Smooth muscle cell (in vitro differentiated cells): Measurements from ENCODE around the gene PWWP2A. TPM values are rescaled to one million over a fixed set of nuclear protein-coding genes. Genes with fewer than 3 reads are reported as not detected.

ENCODE experiments used
- DNase-seq: peaks from one replicate; lab custom pipeline; 2025; ENCODE audit not compliant: unreplicated experiment; lab: John Stamatoyannopoulos, UW
- H2AFZ ChIP-seq: fragments of 200-600 bp; sonication (generic); 2 replicates; pipeline ENCODE4 v1.6.0; 2016; ENCODE audit warnings: antibody characterized with exemption, low read depth, mild to moderate bottlenecking
- H3F3A ChIP-seq: fragments of 200-600 bp; sonication (generic); 2 replicates; pipeline ENCODE4 v1.6.0; 2017; ENCODE audit warnings: antibody characterized with exemption, low read depth
- H3K27ac ChIP-seq: fragments of 200-600 bp; sonication (generic); 2 replicates; pipeline ENCODE4 v1.5.1; 2016; ENCODE audit warnings: low read depth, mild to moderate bottlenecking
- H3K27me3 ChIP-seq: fragments of 200-600 bp; sonication (generic); 2 replicates; pipeline ENCODE4 v1.6.1; 2016; ENCODE audit warnings: low read depth, mild to moderate bottlenecking
- H3K36me3 ChIP-seq: fragments of 200-600 bp; sonication (generic); 2 replicates; pipeline ENCODE4 v1.5.1; 2016; ENCODE audit warnings: low read depth
- H3K4me1 ChIP-seq: fragments of 200-600 bp; sonication (generic); 2 replicates; pipeline ENCODE4 v1.5.1; 2016; ENCODE audit warnings: low read depth
- H3K4me2 ChIP-seq: fragments of 200-600 bp; sonication (generic); 2 replicates; pipeline ENCODE4 v1.6.0; 2016; ENCODE audit warnings: mild to moderate bottlenecking
- H3K4me3 ChIP-seq: fragments of 200-600 bp; sonication (generic); 2 replicates; pipeline ENCODE4 v1.5.1; 2016; ENCODE audit warnings: mild to moderate bottlenecking
- H3K79me2 ChIP-seq: fragments of 200-600 bp; sonication (generic); 2 replicates; pipeline ENCODE4 v1.6.0; 2016; ENCODE audit warnings: low read depth, mild to moderate bottlenecking
- H3K9ac ChIP-seq: fragments of 200-600 bp; sonication (generic); 2 replicates; pipeline ENCODE4 v1.6.0; 2016; ENCODE audit warnings: low read depth
- H3K9me3 ChIP-seq: fragments of 200-600 bp; sonication (generic); replicated peaks from 2 replicates; pipeline ENCODE4 v1.5.1; 2016; ENCODE audit warnings: low read depth
- H4K20me1 ChIP-seq: fragments of 200-600 bp; sonication (generic); 2 replicates; pipeline ENCODE4 v1.6.0; 2016; ENCODE audit warnings: low read depth
- WGBS: methylation state at CpG from one replicate; pipeline ENCODE4 v1.1.7; 2016; ENCODE audit warnings: low lambda C conversion rate; 5-methylcytosine and 5-hydroxymethylcytosine counted together
- polyA plus RNA-seq: library from polyadenylated mRNA; unstranded; fragments of >200 nt; fragmentation: Nextera tagmentation; extraction: Ambion mirVana; gene quantifications from 2 replicates; pipeline ENCODE4 v1.2.1, GENCODE V29; 2016
- total RNA-seq: library from RNA; depleted of rRNA; stranded (reverse); fragments of >200 nt; gene quantifications from 2 replicates; pipeline ENCODE4 v1.2.3, GENCODE V29; 2014
- TF ChIP-seq, protein P1 (sequence below): fragments of 200-600 bp; sonication (generic); IDR thresholded peaks from 2 replicates; pipeline ENCODE4 v1.5.1; 2017; ENCODE audit warnings: borderline replicate concordance, mild to moderate bottlenecking, antibody characterized with exemption; ENCODE audit not compliant: insufficient read depth, poor library complexity, severe bottlenecking

Gene PWWP2A
- total and polyA plus RNA-seq, 2 experiments from 2014 or later: 18.6 to 22.6 TPM

DNA sequence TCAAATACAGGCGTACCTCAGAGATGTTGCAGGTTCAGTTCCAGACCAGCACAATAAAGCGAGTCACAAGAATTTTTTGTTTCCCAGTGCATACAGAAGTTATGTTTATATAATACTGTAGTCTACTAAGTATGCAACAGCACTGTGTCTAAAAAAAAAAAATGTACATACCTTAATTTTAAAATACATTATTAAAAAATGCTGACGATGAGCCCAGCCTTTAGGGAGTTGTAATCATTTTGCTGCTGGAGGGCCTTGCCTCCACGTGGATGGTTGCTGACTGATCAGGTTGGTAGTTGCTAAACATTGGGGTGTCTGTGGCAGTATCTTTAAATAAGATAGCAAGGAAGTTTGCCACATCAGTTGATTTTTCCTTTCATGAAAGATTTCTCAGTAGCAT is 62.0 kb downstream of the PWWP2A start:
- DNase-seq: no peak
- H3K4me3 ChIP-seq: no peak overlapping the region
- no peak overlapping the region for H2AFZ ChIP-seq
- H3F3A ChIP-seq: no peaks in the 10 kb centered on the region
- H3K36me3 ChIP-seq: peaks cover 4% of the 10 kb centered on the region
- no peaks in the 10 kb centered on the region for H3K79me2 ChIP-seq
- no peaks in the 10 kb centered on the region for H3K9me3 ChIP-seq
- H3K9ac ChIP-seq: no peak overlapping the region
- H3K4me2 ChIP-seq: no peak overlapping the region
- 97% methylated on average over 4 of the region's 4 CpGs for WGBS
- H3K4me1 ChIP-seq: no peaks in the 10 kb centered on the region
- H4K20me1 ChIP-seq: no peaks in the 10 kb centered on the region
- no peak overlapping the region for H3K27ac ChIP-seq
- H3K27me3 ChIP-seq: no peaks in the 10 kb centered on the region
- TF ChIP-seq, protein P1, sequence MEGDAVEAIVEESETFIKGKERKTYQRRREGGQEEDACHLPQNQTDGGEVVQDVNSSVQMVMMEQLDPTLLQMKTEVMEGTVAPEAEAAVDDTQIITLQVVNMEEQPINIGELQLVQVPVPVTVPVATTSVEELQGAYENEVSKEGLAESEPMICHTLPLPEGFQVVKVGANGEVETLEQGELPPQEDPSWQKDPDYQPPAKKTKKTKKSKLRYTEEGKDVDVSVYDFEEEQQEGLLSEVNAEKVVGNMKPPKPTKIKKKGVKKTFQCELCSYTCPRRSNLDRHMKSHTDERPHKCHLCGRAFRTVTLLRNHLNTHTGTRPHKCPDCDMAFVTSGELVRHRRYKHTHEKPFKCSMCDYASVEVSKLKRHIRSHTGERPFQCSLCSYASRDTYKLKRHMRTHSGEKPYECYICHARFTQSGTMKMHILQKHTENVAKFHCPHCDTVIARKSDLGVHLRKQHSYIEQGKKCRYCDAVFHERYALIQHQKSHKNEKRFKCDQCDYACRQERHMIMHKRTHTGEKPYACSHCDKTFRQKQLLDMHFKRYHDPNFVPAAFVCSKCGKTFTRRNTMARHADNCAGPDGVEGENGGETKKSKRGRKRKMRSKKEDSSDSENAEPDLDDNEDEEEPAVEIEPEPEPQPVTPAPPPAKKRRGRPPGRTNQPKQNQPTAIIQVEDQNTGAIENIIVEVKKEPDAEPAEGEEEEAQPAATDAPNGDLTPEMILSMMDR: no peak

DNA sequence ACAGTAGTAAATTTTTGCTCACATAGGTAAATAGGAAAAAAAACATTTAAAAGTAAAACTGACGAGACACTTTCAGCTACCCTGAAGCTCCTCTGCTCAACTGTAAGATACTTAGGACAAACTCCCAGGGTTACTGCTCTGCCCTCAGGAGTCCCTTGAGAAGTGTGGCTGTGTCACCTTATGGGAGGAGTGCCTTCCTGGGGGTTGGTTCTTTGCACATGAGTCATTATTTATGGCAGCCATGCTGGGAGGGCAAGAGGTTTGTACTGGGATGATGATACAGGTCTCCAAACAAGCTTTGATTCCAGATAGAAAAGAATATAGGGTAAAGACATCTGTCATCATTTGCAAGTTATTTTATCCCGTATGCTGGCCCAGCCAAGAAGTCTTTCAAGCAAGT is 64.4 kb downstream of the PWWP2A start:
- TF ChIP-seq, protein P1: no peak
- Histone ChIP-seq H3K36me3 (peaks cover 20% of the 10 kb centered on the region), H3K27ac (no peak overlapping the region), H3K4me1 (no peaks in the 10 kb centered on the region), H3K4me3 (no peak overlapping the region), H3F3A (no peaks in the 10 kb centered on the region), H3K9ac (no peak overlapping the region), H2AFZ (no peak overlapping the region), H4K20me1 (no peaks in the 10 kb centered on the region), H3K4me2 (no peak overlapping the region), H3K27me3 (no peaks in the 10 kb centered on the region), H3K79me2 (no peaks in the 10 kb centered on the region), H3K9me3 (no peaks in the 10 kb centered on the region)
- 93% methylated on average over 2 of the region's 2 CpGs for WGBS
- no peak for DNase-seq

DNA sequence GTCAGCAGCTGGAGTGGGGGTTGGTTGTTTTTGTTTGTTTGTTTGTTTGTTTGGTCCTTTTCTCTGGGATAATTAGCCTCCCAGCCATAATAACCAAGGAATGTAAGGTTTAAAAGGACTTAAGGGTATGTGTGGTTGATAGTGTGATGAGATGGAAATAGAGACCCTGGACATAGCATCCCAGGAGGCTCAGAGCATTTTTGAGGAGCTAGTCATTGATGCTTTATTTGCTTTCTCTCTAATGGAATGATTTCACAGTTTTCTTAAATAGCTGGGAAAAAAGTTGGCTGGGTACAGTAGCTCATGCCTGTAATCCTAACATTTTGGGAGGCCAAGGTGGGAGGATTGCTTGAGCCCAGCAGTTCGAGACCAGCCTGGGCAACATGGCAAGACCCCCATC is 65.2 kb downstream of the PWWP2A start:
- H3K9ac ChIP-seq: no peak overlapping the region
- no peaks in the 10 kb centered on the region for H3F3A ChIP-seq
- H3K4me3 ChIP-seq: no peak overlapping the region
- H2AFZ ChIP-seq: no peak overlapping the region
- DNase-seq: no peak
- H4K20me1 ChIP-seq: no peaks in the 10 kb centered on the region
- peaks cover 20% of the 10 kb centered on the region for H3K36me3 ChIP-seq
- H3K4me1 ChIP-seq: no peaks in the 10 kb centered on the region
- WGBS: 96% methylated on average over 1 of the region's 1 CpG
- H3K4me2 ChIP-seq: no peak overlapping the region
- no peak overlapping the region for H3K27ac ChIP-seq
- no peaks in the 10 kb centered on the region for H3K79me2 ChIP-seq
- TF ChIP-seq, protein P1: no peak
- no peaks in the 10 kb centered on the region for H3K27me3 ChIP-seq
- no peaks in the 10 kb centered on the region for H3K9me3 ChIP-seq

DNA sequence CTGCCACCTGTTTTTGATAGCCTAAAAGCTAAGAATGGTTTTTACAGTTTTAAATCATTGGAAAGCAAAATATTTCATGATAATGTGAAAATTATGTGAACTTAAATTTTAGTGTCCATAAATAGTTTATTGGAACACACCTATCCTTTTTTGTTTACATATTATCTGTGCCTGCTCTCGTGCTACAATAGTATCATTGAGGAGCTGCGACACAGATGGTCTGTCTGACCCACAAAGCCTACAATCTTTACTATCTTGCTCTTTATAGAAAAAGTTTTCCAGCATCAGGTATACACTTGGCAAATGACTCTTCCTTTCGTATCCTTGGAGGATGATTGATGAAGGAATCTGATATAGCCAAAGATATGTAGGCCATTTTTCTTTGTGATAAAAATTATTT is 70.2 kb downstream of the PWWP2A start:
- Histone ChIP-seq H2AFZ (no peak overlapping the region), H3K79me2 (no peaks in the 10 kb centered on the region), H3K9me3 (no peaks in the 10 kb centered on the region), H3K36me3 (peaks cover 16% of the 10 kb centered on the region), H4K20me1 (no peaks in the 10 kb centered on the region), H3K9ac (no peak overlapping the region), H3F3A (no peaks in the 10 kb centered on the region), H3K4me1 (peaks cover 6% of the 10 kb centered on the region), H3K27ac (no peak overlapping the region), H3K4me3 (no peak overlapping the region), H3K27me3 (no peaks in the 10 kb centered on the region), H3K4me2 (no peak overlapping the region)
- TF ChIP-seq, protein P1: no peak
- no peak for DNase-seq
- WGBS: 68% methylated on average over 3 of the region's 3 CpGs
